Activated CD8-positive, alpha-beta T cell treated with anti-CD3 and anti-CD28 coated beads for 36 hours (primary cell): ENCODE data around the gene MIGA1. TPM values are rescaled to one million over a fixed set of nuclear protein-coding genes. Genes with fewer than 3 reads are reported as not detected.

ENCODE experiments used
- ATAC-seq: fragments of 200-7000 bp; cut with Tn5 transposase; one replicate; pipeline ENCODE4 v1.10.0; 2021; ENCODE audit warnings: mild to moderate bottlenecking, moderate library complexity
- CTCF ChIA-PET: fragments of 350-600 bp; sonication (Branson Sonifier 250); formaldehyde crosslinking; loops from one replicate; lab custom pipeline; 2021; ENCODE audit warnings: antibody characterized with exemption; lab: Charles Lee
- POLR2A ChIA-PET: fragments of 350-600 bp; sonication (Branson Sonifier 250); formaldehyde crosslinking; loops from one replicate; lab custom pipeline; 2021; ENCODE audit warnings: antibody characterized with exemption; lab: Charles Lee
- DNase-seq: peaks from one replicate; pipeline ENCODE4 v3.0.0-alpha.2; 2020
- H3K27ac Mint-ChIP-seq: one replicate; pipeline ENCODE4 v1.8.0; 2021; ENCODE audit warnings: mild to moderate bottlenecking, mixed read lengths
- H3K27me3 Mint-ChIP-seq: one replicate; pipeline ENCODE4 v1.8.0; 2021; ENCODE audit warnings: mixed read lengths
- H3K36me3 Mint-ChIP-seq: one replicate; pipeline ENCODE4 v1.8.0; 2021; ENCODE audit warnings: low read depth, mixed read lengths
- H3K4me1 Mint-ChIP-seq: one replicate; pipeline ENCODE4 v1.8.0; 2021; ENCODE audit warnings: low read depth, mixed read lengths
- H3K4me3 Mint-ChIP-seq: one replicate; pipeline ENCODE4 v1.8.0; 2021; ENCODE audit warnings: mild to moderate bottlenecking, moderate library complexity, mixed read lengths
- H3K9me3 Mint-ChIP-seq: one replicate; pipeline ENCODE4 v1.8.0; 2021; ENCODE audit warnings: mixed read lengths
- CTCF ChIP-seq: fragments of 200-600 bp; IDR thresholded peaks from one replicate; pipeline ENCODE4 v1.8.0; 2022; ENCODE audit warnings: antibody characterized with exemption, mild to moderate bottlenecking
- intact Hi-C: fragments of 100-400 bp; cut with micrococcal nuclease; formaldehyde crosslinking; loops from one replicate; pipeline ENCODE4 v1.10.0; 2022
- total RNA-seq, 2 experiments: library from RNA; stranded (reverse); gene quantifications; one replicate each; pipeline ENCODE4 v1.2.3, GENCODE V29; 2021

MIGA1 gene
- total RNA-seq, 2 experiments from 2014 or later: 8.5 to 9.7 TPM

- peak; percentile 93 for DNase-seq
- TF ChIP-seq CTCF: no peak
- intact Hi-C loops: no loop called here
- ChIA-PET POLR2A (interaction anchor here (0.7 to 1.3 kb wide), 3 partner anchors 219 to 851 kb away, joined by 3 to 7 read pairs (median 4); partner anchors contain the start of genes DNAJB4 and FUBP1), CTCF (no interaction called here)
- peak; percentile 96 for ATAC-seq
- no peaks in the 10 kb centered on the region for H3K9me3 Mint-ChIP-seq
- H3K36me3 Mint-ChIP-seq: no peaks in the 10 kb centered on the region
- H3K27ac Mint-ChIP-seq: peak within 1 kb of the TSS; percentile 96
- H3K4me1 Mint-ChIP-seq: peaks cover 43% of the 10 kb centered on the region
- peak within 1 kb of the TSS; percentile 81 for H3K4me3 Mint-ChIP-seq
- H3K27me3 Mint-ChIP-seq: no peaks in the 10 kb centered on the region
Measured at GRCh38 chr1:77759071-77760028, 20.1 kb upstream of the MIGA1 start, which contains the start of gene USP33. TSS of gene USP33 (minus strand) at chr1:77759852. CDS start at chr1:77741697, 18,155 bp downstream.

- intact Hi-C loops: no loop called here
- H3K27ac Mint-ChIP-seq: no peak overlapping the region
- no peaks in the 10 kb centered on the region for H3K27me3 Mint-ChIP-seq
- no peaks in the 10 kb centered on the region for H3K36me3 Mint-ChIP-seq
- ChIA-PET POLR2A (interaction anchor here (1.0 kb wide), 1 partner anchor 17 kb away, joined by 3 read pairs; the partner anchor contains the start of gene MIGA1), CTCF (no interaction called here)
- no peak for TF ChIP-seq CTCF
- ATAC-seq (no peak), DNase-seq (no peak)
- H3K4me1 Mint-ChIP-seq: peaks cover 20% of the 10 kb centered on the region
- no peaks in the 10 kb centered on the region for H3K9me3 Mint-ChIP-seq
- no peak overlapping the region for H3K4me3 Mint-ChIP-seq
Measured at GRCh38 chr1:77762072-77762476, 17.4 kb upstream of the MIGA1 start.

- no peak for TF ChIP-seq CTCF
- Mint-ChIP-seq H3K4me3 (no peak overlapping the region), H3K4me1 (peaks cover 3% of the 10 kb centered on the region), H3K9me3 (no peaks in the 10 kb centered on the region), H3K27me3 (no peaks in the 10 kb centered on the region), H3K36me3 (no peaks in the 10 kb centered on the region), H3K27ac (no peak overlapping the region)
- ChIA-PET POLR2A (interaction anchor here (1.0 kb wide), 1 partner anchor 17 kb away, joined by 3 read pairs; no protein-coding TSS in a partner anchor), CTCF (interaction anchor here (0.8 kb wide), 1 partner anchor 126 kb away, joined by 3 read pairs; no protein-coding TSS in a partner anchor)
- intact Hi-C loops: no loop called here
- no peak for ATAC-seq
- no peak for DNase-seq
Measured at GRCh38 chr1:77768006-77768405, 11.4 kb upstream of the MIGA1 start.

- no peaks in the 10 kb centered on the region for H3K27me3 Mint-ChIP-seq
- DNase-seq: no peak
- no peak overlapping the region for H3K27ac Mint-ChIP-seq
- no peak overlapping the region for H3K4me3 Mint-ChIP-seq
- no peaks in the 10 kb centered on the region for H3K36me3 Mint-ChIP-seq
- no peak for ATAC-seq
- CTCF ChIA-PET: no interaction called here
- no peak for TF ChIP-seq CTCF
- POLR2A ChIA-PET: interaction anchor here (0.5 to 1.6 kb wide), 3 partner anchors 9 to 228 kb away, joined by 3 to 5 read pairs (median 3); partner anchors contain the start of gene DNAJB4
- intact Hi-C loops: no loop called here
- H3K4me1 Mint-ChIP-seq: peaks cover 16% of the 10 kb centered on the region
- no peaks in the 10 kb centered on the region for H3K9me3 Mint-ChIP-seq
Measured at GRCh38 chr1:77776007-77776700, 3.3 kb upstream of the MIGA1 start.
